Hematopoietic multipotent progenitor cell (in vitro differentiated cells): ENCODE measurements around the gene GALNT6. TPM values are rescaled to one million over a fixed set of nuclear protein-coding genes. Genes with fewer than 3 reads are reported as not detected.
"Not testable (repeated sequence)": the region's sequence is repeated elsewhere in the genome, so short reads cannot be mapped to it uniquely, and the experiment has no call there.

Source experiments
- DNase-seq, 3 donors: peaks; one replicate each; pipeline ENCODE4 v3.0.0-alpha.2; 2011 to 2015; ENCODE audit warnings: low read depth in 2 of 3, low spot score in 2 of 3
- total RNA-seq: library from RNA; depleted of rRNA; stranded (reverse); fragments of >200 nt; gene quantifications from one replicate; pipeline ENCODE4 v1.2.3, GENCODE V29; 2012

Gene GALNT6
- total RNA-seq, 1 donor: 34.2 TPM

DNA sequence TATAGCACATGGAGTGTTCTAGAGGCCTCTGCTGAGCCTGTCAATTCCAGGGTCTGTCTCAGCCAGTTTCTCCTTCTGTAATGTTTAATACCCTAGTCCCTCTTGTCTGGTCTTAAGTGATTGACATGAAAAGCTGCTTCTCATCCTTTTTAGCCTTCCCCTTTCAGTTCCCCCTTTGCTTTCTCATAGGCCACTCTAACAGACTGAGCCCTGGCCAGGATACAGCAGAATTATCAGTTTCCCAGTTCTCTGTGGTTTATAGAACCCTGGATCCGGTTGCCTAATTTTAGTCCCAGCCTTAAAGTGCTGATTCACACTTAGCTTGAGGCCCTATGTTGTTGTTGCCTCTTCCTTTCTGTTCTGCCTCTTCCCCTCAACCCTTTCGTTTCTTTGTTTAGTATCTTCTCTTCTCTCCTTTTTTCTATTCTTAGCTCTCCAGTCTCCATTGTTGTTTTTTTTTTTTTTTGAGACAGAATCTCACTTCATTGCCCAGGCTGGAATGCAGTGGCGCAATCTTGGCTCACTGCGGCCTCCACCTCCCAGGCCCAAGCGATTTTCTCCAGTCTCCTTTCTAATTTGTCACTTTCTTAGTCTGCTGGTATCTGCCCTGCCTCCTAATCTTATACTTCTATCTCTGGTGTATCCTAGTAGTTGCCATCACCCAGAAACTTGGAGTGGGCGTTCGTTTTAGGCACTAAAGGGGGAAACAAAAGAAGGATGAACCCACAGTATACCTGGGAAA lies 64.3 kb downstream of the GALNT6 start:
- DNase-seq: peak in 2 of 3 donors; percentile 83 to 91

DNA sequence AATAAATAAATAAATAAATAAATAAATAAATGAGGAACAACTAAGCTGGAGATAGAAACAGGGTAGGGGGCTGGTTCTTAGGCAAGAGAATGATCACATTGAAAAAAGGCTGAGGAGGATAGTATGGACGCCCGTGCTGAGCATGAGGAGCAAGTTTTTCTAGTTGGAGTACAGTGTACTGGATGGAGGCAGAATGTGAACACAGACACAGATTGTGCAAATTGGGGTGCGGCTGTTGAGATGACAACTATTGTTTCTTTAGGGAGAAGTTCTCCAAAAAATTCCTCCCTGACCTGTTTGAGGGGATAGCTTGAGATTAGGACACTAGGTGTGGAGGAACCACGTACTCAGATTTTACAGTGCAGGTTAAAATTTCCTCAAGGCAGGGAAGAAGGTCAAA lies 66.3 kb downstream of the GALNT6 start:
- DNase-seq: no peak

DNA sequence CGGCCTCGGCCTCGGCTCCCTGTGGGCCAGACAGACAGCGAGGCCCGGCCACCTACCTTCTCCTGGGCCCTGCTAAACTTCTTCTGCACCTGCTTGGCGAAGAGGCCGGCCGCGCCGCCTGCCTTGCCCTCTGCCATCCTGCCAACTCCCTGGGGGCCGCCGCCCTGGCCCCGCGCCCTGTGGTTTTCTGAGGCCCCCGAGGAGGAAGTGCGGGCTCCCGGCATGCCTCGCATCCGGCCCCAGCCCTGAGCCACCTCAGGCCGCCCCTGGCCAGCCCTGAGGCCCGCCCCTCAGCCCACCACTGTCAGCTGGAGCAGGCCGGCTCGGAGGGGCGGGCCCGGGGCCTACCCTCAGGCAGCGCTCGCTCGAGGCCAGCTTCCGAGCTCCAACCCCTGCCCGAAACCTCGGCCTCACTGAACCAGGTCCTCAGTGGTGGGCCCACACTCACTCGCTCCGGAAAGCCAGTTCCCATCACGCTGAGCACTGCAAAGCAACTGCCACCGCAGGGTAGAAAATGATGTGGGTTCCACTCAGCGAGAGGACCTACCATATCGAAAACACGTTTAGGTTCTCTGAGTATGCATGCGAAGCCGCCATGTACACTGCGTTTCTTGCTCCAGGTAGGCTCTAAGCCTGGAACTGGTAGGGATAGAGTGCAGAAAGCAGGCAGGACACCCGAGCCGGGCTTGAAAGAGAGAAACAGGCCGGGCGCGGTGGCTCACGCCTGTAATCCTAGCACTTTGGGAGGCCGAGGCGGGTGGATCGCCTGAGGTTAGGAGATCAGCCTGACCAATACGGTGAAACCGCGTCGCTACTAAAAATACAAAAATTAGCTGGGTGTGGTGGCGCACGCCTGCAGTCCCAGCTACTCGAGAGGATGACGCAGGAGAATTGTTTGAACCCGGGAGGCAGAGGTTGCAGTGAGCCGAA lies 67.0 kb downstream of the GALNT6 start, which contains the start of gene BIN2:
Gene BIN2 (minus strand): TSS at position 209 of the 930 bp plus-strand sequence. CDS start 72 bp downstream, at position 137.
- DNase-seq: peak; percentile 40 to 90 (median 89)

GRCh38 chr12:51323317-51323960 lies 67.8 kb downstream of the GALNT6 start:
- peak in 2 of 3 donors; percentile 35 for DNase-seq

DNA sequence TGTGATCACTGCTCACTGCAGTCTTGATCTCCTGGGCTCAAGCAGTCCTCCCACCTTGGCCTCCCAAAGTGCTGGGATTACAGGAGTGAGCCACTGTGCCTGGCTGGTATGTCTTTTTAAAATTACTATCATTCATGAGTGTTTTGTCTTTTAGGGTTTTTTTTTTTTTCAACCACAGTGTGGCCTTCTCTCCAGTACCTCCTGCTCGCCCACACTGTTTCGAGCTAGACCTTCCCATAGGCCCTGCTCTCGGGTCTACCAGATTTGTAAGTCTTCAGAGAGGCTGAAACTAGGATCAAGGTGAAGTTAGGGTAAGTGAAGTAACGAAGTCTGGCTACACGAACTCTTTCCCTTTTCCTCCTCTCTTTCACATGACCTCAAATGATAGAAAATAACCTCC lies 68.8 kb downstream of the GALNT6 start:
- DNase-seq: no peak

GRCh38 chr12:51321882-51322281 lies 69.3 kb downstream of the GALNT6 start:
- DNase-seq: no peak

GRCh38 chr12:51320695-51321320 lies 70.4 kb downstream of the GALNT6 start:
- peak in 1 of 3 donors; percentile 50 for DNase-seq

GRCh38 chr12:51320311-51320694 lies 70.9 kb downstream of the GALNT6 start:
- no peak for DNase-seq

DNA sequence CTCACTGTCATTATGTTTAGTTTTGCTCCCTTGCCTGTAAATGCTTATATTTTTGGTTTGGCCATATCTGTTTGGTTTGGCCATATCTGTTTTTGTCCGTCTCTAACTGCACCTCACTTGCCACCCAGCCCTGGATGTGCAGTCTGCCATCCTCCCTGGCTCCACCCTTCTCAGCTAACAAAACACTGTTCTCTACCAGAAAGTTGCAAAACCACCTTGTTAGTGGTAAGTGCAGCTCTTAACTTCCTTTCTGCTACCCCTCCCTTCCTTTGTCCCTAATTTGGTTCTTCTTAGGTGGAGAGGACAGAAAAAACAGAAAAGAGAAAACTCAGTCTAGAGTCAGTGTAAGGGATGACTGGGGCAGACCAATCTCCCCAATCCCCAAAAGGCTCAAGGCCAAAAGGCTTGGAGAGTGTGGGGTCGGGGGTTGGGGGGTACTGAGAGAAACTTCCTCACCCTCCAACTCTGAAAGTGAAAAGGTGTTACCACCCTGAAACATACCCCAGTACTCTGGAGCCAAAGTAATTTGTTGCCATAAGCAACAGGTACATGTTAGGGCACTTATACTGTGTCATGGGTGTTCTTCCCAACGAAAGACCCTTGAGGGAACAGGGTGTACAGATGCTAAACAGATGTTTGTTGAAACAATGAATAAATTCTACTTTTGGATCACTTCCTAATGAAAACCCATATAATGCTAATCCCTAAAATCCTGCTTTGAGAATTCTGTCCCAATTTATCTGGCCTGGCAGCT lies 72.2 kb downstream of the GALNT6 start:
- DNase-seq: peak in 1 of 3 donors; percentile 28

DNA sequence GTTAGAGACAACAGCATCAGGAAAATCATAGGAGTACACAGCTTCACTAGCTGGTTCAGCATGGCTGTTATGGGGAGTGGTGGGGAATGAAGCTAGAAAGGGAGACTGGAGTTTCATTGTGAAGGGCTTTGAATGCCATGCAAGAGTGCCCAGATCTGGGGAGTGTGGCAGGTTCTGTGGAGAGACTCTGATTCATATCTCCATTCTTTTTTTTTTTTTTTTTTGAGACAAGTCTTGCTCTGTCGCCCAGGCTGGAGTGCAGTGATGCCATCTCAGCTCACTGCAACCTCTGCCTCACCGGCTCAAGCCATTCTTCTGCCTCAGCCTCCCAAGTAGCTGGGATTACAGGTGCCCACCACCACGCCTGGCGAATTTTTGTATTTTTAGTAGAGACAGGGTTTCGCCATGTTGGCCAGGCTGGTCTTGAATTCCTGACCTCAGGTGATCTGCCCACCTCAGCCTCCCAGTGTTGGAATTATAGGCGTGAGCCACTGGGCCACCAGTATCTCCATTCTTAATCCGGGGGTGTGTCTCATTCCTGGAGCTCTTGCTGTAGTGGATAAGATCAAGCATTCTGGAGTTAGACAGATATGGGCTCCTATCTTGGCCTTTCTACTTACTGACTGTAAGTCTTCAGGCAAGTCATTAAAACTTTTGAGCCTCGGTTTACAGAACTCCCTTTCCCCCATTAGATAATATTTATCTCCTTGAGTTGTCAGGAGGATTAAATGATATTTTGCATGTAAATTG lies 73.0 kb downstream of the GALNT6 start:
- DNase-seq: not testable (repeated sequence)

- DNase-seq: no peak
These were observed 79.8 kb downstream of the GALNT6 start for GRCh38 chr12:51311389-51311788.

- peak in 1 of 3 donors; percentile 33 for DNase-seq
These were observed 83.3 kb downstream of the GALNT6 start for GRCh38 chr12:51307655-51308593.

GRCh38 chr12:51306507-51306906 lies 84.7 kb downstream of the GALNT6 start:
- DNase-seq: no peak

Other genes starting within 250 kb of the GALNT6 start
- 10.8 TPM for gene TFCP2, start 218.3 kb downstream of the GALNT6 start, total RNA-seq
- gene POU6F1, start 173.3 kb downstream of the GALNT6 start, total RNA-seq: 3.2 TPM
- 378 TPM for gene DAZAP2, start 152.6 kb downstream of the GALNT6 start, total RNA-seq
- 2.4 TPM for gene SMAGP, start 121.0 kb downstream of the GALNT6 start, total RNA-seq
- gene BIN2, start 67.2 kb downstream of the GALNT6 start, total RNA-seq: 36.1 TPM
- not detected for gene CELA1, start 44.7 kb downstream of the GALNT6 start, total RNA-seq
- 5.1 TPM for gene SLC4A8, start 33.4 kb upstream of the GALNT6 start, total RNA-seq
- gene SCN8A, start 199.8 kb upstream of the GALNT6 start, total RNA-seq: 0.54 TPM